ENCODE results near the gene LDLRAD4.

The LDLRAD4 gene

GRCh38 chr18:13446024-13446423 is 227.5 kb downstream of the LDLRAD4 start:
- no peak for DNase-seq (ENCODE audit: low read depth in 2 of 2)

- peak in 1 of 2 donors; percentile 34 for DNase-seq (ENCODE audit: low read depth in 2 of 2)
These were observed 228.3 kb downstream of the LDLRAD4 start for GRCh38 chr18:13446610-13447461.

GRCh38 chr18:13447621-13448334 is 229.2 kb downstream of the LDLRAD4 start:
- DNase-seq (ENCODE audit: low read depth in 2 of 2): no peak

- no peak for DNase-seq (ENCODE audit: low read depth in 2 of 2)
These were observed 229.8 kb downstream of the LDLRAD4 start for GRCh38 chr18:13448335-13448795.

- no peak for DNase-seq (ENCODE audit: low read depth in 2 of 2)
These were observed 231.1 kb downstream of the LDLRAD4 start for GRCh38 chr18:13449651-13450050.

GRCh38 chr18:13450289-13451212 is 232.0 kb downstream of the LDLRAD4 start:
- DNase-seq (ENCODE audit: low read depth in 2 of 2): no peak

- no peak for DNase-seq (ENCODE audit: low read depth in 2 of 2)
These were observed 232.6 kb downstream of the LDLRAD4 start for GRCh38 chr18:13451213-13451540.

GRCh38 chr18:13451661-13452387 is 233.3 kb downstream of the LDLRAD4 start:
- DNase-seq (ENCODE audit: low read depth in 2 of 2): no peak

GRCh38 chr18:13452388-13452811 is 233.8 kb downstream of the LDLRAD4 start:
- DNase-seq (ENCODE audit: low read depth in 2 of 2): no peak

- no peak for DNase-seq (ENCODE audit: low read depth in 2 of 2)
These were observed 234.5 kb downstream of the LDLRAD4 start for GRCh38 chr18:13452871-13453680.

GRCh38 chr18:13453714-13454113 is 235.2 kb downstream of the LDLRAD4 start:
- no peak for DNase-seq (ENCODE audit: low read depth in 2 of 2)

GRCh38 chr18:13454363-13455150 is 236.0 kb downstream of the LDLRAD4 start:
- DNase-seq (ENCODE audit: low read depth in 2 of 2): no peak

- no peak for DNase-seq (ENCODE audit: low read depth in 2 of 2)
These were observed 236.9 kb downstream of the LDLRAD4 start for GRCh38 chr18:13455471-13455870.

GRCh38 chr18:13455960-13456481 is 237.5 kb downstream of the LDLRAD4 start:
- peak in 1 of 2 donors; percentile 28 for DNase-seq (ENCODE audit: low read depth in 2 of 2)

GRCh38 chr18:13456736-13457271 is 238.2 kb downstream of the LDLRAD4 start:
- no peak for DNase-seq (ENCODE audit: low read depth in 2 of 2)

GRCh38 chr18:13457327-13457726 is 238.8 kb downstream of the LDLRAD4 start:
- no peak for DNase-seq (ENCODE audit: low read depth in 2 of 2)

GRCh38 chr18:13460946-13461345 is 242.4 kb downstream of the LDLRAD4 start:
- DNase-seq (ENCODE audit: low read depth in 2 of 2): no peak

- no peak for DNase-seq (ENCODE audit: low read depth in 2 of 2)
These were observed 242.9 kb downstream of the LDLRAD4 start for GRCh38 chr18:13461469-13461868.

- DNase-seq (ENCODE audit: low read depth in 2 of 2): no peak
These were observed 243.4 kb downstream of the LDLRAD4 start for GRCh38 chr18:13461936-13462335.

All from activated CD4-positive, alpha-beta T cell treated with anti-CD3 and anti-CD28 coated beads for 24 hours (primary cell).